Tongue (tissue), 3 donors: ENCODE results near the gene AASS. TPM values are rescaled to one million over a fixed set of nuclear protein-coding genes. Genes with fewer than 3 reads are reported as not detected.

Experiments used
- DNase-seq: peaks from one replicate; pipeline ENCODE4 v3.0.0-alpha.2; 2015
- small RNA-seq: library from RNA; depleted of rRNA; stranded (forward); fragments of <200 nt; gene quantifications from one replicate; pipeline ENCODE3, GENCODE V24; 2014; ENCODE audit warnings: low replicate concordance
- total RNA-seq: library from RNA; depleted of rRNA; stranded (reverse); fragments of >200 nt; gene quantifications from one replicate; pipeline ENCODE4 v1.2.3, GENCODE V29; 2014

AASS gene
- total RNA-seq, 1 donor from 2014 or later, result 37.1 TPM

DNA sequence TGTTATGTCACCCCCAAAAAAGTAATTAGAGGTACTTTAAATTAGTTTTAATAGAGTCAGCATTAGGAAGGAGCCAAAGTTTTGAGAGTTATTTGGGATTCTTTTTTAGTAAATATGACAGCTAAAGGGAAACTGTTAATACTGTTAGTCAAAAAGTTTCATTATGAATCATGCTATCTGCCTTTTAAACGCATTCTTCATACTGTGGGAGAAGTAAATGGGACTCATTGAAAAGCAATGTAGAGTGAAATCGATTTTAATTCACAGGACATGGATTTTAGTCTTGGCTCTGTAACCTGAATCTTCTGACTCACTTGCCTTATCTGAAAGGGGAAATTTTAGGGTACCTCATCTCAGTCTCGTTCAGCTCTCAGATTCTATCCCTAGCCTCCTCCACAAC lies 105.1 kb downstream of the AASS start:
- DNase-seq, result no peak

DNA sequence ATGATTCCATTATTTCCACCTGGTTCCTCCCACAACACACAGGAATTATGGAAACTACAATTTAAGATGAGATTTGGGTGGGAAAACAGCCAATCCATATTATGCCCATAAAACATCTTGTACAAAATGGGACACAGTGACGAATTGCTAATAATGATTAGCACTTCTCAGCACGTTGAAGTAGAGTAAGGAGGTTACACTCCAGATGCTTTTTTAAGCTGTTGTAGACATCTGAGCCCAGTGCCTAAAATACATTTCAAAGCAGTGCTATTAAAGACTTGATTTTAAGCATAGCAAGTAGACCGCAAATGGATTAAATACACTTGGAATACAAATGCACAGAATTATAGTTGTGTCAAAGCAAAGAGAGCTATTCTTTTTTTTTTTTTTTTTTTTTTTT lies 105.9 kb downstream of the AASS start:
- DNase-seq, result no peak

DNA sequence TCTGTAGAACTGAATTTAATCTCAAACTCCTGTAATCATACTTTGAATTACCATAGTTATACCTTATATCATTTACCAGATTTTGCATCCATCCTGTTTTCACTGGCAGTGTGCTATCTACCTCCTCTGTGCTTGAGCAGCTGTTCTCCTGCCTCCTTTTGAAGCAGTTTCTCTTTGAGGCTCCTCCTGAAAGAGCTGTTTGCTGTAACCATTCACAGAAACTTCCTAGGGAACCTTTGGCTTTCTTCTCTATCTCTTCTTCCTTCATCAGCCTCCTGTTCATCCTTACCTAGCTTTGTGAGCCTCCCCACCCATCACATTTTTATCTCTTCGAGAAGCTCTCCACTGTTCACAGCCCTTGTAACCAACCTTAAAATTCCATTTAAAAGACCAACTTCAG lies 108.2 kb downstream of the AASS start:
- DNase-seq, result no peak

DNA sequence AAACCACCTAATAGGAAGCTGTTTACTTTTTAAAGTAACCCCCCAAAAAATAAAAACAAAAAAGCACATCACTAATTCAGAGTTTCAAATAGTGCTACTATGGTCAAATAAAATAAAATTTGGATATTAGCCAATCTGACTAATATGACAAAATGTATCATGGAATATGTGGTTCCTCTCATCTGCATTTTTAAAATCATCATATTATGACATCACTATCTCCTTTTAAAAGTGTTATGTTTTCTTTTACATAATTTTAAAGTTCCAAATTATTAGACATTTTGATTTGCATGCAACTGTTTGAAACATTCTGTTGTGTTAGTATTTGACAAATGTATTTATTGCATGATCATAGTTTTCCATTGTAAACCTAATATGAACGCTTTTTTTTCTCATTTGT lies 110.4 kb downstream of the AASS start:
- no peak for DNase-seq

DNA sequence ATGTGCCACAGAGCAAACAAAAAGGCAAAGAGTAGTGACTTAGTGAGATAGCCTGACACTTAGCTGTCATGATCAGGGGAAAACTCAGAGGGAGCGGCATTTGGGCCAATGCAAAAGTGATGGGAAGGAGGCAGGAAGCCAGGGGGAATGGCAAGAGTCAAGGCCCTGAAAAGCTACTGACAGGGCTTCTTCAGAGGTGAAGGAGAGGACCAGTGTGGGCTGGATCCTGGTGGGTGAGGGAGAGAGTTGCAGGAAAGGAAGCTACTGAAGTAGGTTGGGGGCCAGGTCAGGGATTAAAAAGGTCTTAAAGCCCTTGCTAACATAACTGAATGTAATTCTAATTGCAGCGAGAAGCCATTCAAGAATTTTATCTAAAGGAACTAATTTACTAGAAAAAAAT lies 117.0 kb downstream of the AASS start:
- DNase-seq, result no peak

Small RNAs within 50 kb of the gene (small RNA-seq; reads per million reads assigned to genes)
- not detected for gene RNU7-154P

Other genes starting within 250 kb of the AASS start
- gene FEZF1, start 160.5 kb upstream of the AASS start, total RNA-seq, result not detected